ENCODE results near the gene ATP1A3.
"Not testable (repeated sequence)": the region's sequence is repeated elsewhere in the genome, so short reads cannot be mapped to it uniquely, and the experiment has no call there.

DNA sequence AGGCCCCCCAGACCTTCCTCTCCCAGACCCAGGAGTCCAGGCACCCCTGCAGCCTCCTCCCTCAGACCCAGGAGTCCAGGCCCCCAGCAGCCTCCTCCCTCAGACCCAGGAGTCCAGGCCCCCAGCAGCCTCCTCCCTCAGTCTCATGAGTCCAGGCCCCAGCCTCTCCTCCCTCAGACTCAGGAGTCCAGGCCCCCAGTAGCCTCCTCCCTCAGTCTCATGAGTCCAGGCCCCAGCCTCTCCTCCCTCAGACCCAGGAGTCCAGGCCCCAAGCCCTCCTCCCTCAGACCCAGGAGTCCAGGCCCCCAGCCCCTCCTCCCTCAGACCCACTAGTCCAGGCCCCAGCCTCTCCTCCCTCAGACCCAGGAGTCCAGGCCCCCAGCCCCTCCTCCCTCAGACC, 54.8 kb downstream of the ATP1A3 start:
- TF ChIP-seq POLR2A (IDR thresholded peaks at IDR 0.05): not testable (repeated sequence)
- TF ChIP-seq, protein P1, sequence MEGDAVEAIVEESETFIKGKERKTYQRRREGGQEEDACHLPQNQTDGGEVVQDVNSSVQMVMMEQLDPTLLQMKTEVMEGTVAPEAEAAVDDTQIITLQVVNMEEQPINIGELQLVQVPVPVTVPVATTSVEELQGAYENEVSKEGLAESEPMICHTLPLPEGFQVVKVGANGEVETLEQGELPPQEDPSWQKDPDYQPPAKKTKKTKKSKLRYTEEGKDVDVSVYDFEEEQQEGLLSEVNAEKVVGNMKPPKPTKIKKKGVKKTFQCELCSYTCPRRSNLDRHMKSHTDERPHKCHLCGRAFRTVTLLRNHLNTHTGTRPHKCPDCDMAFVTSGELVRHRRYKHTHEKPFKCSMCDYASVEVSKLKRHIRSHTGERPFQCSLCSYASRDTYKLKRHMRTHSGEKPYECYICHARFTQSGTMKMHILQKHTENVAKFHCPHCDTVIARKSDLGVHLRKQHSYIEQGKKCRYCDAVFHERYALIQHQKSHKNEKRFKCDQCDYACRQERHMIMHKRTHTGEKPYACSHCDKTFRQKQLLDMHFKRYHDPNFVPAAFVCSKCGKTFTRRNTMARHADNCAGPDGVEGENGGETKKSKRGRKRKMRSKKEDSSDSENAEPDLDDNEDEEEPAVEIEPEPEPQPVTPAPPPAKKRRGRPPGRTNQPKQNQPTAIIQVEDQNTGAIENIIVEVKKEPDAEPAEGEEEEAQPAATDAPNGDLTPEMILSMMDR (IDR thresholded peaks at IDR 0.05): not testable (repeated sequence)

Measured in heart left ventricle (tissue), 13 donors.